ENCODE data around the gene CNOT6. TPM values are rescaled to one million over a fixed set of nuclear protein-coding genes. Genes with fewer than 3 reads are reported as not detected.

Gene CNOT6
- total and polyA plus RNA-seq, 10 of the 15 experiments (the other 5 are each of a cell fraction or from before 2014, with no cell fraction given): 3.8 to 22.1 (median 12.1) TPM

DNA sequence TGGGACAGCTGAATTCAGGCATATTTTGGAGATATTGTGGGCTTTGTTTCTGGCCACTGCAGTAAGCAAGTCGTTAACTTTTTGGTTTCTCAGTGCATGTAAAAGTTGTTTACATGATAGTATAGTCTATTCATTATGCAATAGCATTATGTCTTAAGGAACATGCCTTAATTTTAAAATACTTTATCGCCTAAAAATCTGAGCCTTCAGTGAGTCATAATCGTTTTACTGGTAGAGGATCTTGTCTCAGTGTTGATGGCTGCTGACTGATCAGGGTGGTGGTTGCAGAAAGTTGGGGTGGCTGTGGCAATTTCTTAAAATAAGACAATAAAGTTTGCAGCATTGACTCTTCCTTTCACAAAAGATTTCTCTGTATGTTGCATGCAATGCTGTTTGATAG, 92.0 kb downstream of the CNOT6 start:
- no peak overlapping the region for H3K9ac ChIP-seq (ENCODE audit: control insufficient read depth, insufficient read depth, low read length)
- no peak for DNase-seq (ENCODE audit: low read depth, low spot score)
- RAD21 ChIA-PET (ENCODE audit: unreplicated experiment): no interaction called here
- 33% methylated on average over 3 of the region's 3 CpGs for WGBS (ENCODE audit: insufficient coverage, insufficient replicate concordance, low lambda C conversion rate, missing lambda C conversion rate)
- no peak overlapping the region for H3K4me3 ChIP-seq
- no peaks in the 10 kb centered on the region for H3K4me1 ChIP-seq (ENCODE audit: control insufficient read depth, insufficient read depth, low read length)
- H2AFZ ChIP-seq (ENCODE audit: control insufficient read depth, low read depth, low read length): no peak overlapping the region
- FAIRE-seq: no peak
- H3K27me3 ChIP-seq (replicated peaks in 1 of 2; ENCODE audit: control insufficient read depth in 2 of 2, insufficient read depth in 2 of 2, low read length in 1 of 2): peaks cover 0 to 3% of the 10 kb centered on the region in 2 experiments; a peak in 1 of 4 replicates
- CTCF ChIA-PET: no interaction called here
- H3K4me2 ChIP-seq (ENCODE audit: control insufficient read depth, insufficient read depth): no peak overlapping the region
- TF ChIP-seq ZSCAN29 (IDR thresholded peaks at IDR 0.05) (no peak), POLR2AphosphoS2 (IDR thresholded peaks at IDR 0.05; ENCODE audit: low read depth, low read length) (no peak), BACH1 (IDR thresholded peaks at IDR 0.05; ENCODE audit: borderline replicate concordance) (no peak), NFXL1 (IDR thresholded peaks at IDR 0.05; ENCODE audit: borderline replicate concordance) (no peak), MEF2B (IDR thresholded peaks at IDR 0.05; ENCODE audit: partially characterized antibody, poor library complexity, severe bottlenecking) (no peak)
- TF ChIP-seq, protein P1, sequence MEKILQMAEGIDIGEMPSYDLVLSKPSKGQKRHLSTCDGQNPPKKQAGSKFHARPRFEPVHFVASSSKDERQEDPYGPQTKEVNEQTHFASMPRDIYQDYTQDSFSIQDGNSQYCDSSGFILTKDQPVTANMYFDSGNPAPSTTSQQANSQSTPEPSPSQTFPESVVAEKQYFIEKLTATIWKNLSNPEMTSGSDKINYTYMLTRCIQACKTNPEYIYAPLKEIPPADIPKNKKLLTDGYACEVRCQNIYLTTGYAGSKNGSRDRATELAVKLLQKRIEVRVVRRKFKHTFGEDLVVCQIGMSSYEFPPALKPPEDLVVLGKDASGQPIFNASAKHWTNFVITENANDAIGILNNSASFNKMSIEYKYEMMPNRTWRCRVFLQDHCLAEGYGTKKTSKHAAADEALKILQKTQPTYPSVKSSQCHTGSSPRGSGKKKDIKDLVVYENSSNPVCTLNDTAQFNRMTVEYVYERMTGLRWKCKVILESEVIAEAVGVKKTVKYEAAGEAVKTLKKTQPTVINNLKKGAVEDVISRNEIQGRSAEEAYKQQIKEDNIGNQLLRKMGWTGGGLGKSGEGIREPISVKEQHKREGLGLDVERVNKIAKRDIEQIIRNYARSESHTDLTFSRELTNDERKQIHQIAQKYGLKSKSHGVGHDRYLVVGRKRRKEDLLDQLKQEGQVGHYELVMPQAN (conservative IDR thresholded peaks at IDR 0.05): no peak
- in situ Hi-C loops (cut with MboI): no loop called here
- no peak for ATAC-seq
- H3K79me2 ChIP-seq (ENCODE audit: control insufficient read depth, insufficient read depth, low read length): no peaks in the 10 kb centered on the region
- H3K27ac ChIP-seq (ENCODE audit: control insufficient read depth, insufficient read depth): no peak overlapping the region
- intact Hi-C loops (cut with micrococcal nuclease; ENCODE audit: unreplicated experiment): no loop called here
- POLR2A ChIA-PET: no interaction called here
- BruUV-seq (replicated peaks): no TSS peak
- SMC1A ChIA-PET (ENCODE audit: uncharacterized antibody, unreplicated experiment): no interaction called here
- no peaks in the 10 kb centered on the region for H4K20me1 ChIP-seq (ENCODE audit: control insufficient read depth, insufficient read depth)
- H3K36me3 ChIP-seq (ENCODE audit: control insufficient read depth in 2 of 2, insufficient read depth in 2 of 2, low read length in 1 of 2): no peaks in the 10 kb centered on the region
- no peaks in the 10 kb centered on the region for H3K9me3 ChIP-seq (replicated peaks; ENCODE audit: control insufficient read depth, insufficient read depth, low read length)

DNA sequence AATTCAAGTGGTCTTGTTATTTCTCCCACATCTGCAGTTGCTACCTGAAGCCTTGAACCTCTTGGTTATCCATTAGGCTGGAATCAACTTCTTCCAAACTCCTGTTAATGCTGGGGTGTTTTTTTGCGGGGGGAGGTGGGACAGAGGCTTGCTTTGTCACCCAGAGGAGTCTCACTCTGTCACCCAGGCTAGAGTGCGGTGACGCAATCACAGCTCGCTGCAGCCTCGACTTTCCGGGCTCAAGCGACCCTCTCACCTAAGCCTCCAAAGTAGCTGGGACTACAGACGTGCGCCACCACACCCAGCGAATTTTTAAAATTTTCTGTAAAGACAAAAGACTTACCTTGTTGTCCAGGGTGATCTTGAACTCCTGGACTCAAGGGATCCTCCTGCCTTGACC, 92.7 kb downstream of the CNOT6 start:
- Histone ChIP-seq H2AFZ (ENCODE audit: control insufficient read depth, low read depth, low read length) (no peak overlapping the region), H3K27me3 (replicated peaks in 1 of 2; ENCODE audit: control insufficient read depth in 2 of 2, insufficient read depth in 2 of 2, low read length in 1 of 2) (peaks cover 0 to 3% of the 10 kb centered on the region in 2 experiments; a peak in 1 of 4 replicates), H3K9ac (ENCODE audit: control insufficient read depth, insufficient read depth, low read length) (no peak overlapping the region), H4K20me1 (ENCODE audit: control insufficient read depth, insufficient read depth) (no peaks in the 10 kb centered on the region), H3K4me3 (no peak overlapping the region), H3K27ac (ENCODE audit: control insufficient read depth, insufficient read depth) (no peak overlapping the region), H3K79me2 (ENCODE audit: control insufficient read depth, insufficient read depth, low read length) (no peaks in the 10 kb centered on the region), H3K4me2 (ENCODE audit: control insufficient read depth, insufficient read depth) (no peak overlapping the region), H3K9me3 (replicated peaks; ENCODE audit: control insufficient read depth, insufficient read depth, low read length) (no peaks in the 10 kb centered on the region), H3K36me3 (ENCODE audit: control insufficient read depth in 2 of 2, insufficient read depth in 2 of 2, low read length in 1 of 2) (no peaks in the 10 kb centered on the region), H3K4me1 (ENCODE audit: control insufficient read depth, insufficient read depth, low read length) (no peaks in the 10 kb centered on the region)
- in situ Hi-C loops (cut with MboI) (no loop called here), intact Hi-C loops (cut with micrococcal nuclease; ENCODE audit: unreplicated experiment) (no loop called here)
- WGBS (ENCODE audit: insufficient coverage, insufficient replicate concordance, low lambda C conversion rate, missing lambda C conversion rate): 83% methylated on average over 10 of the region's 10 CpGs
- ChIA-PET SMC1A (ENCODE audit: uncharacterized antibody, unreplicated experiment) (no interaction called here), CTCF (no interaction called here), POLR2A (no interaction called here), RAD21 (ENCODE audit: unreplicated experiment) (no interaction called here)
- no peak for FAIRE-seq
- no peak for ATAC-seq
- no TSS peak for BruUV-seq (replicated peaks)
- DNase-seq (ENCODE audit: low read depth, low spot score): no peak
- TF ChIP-seq, protein P2, sequence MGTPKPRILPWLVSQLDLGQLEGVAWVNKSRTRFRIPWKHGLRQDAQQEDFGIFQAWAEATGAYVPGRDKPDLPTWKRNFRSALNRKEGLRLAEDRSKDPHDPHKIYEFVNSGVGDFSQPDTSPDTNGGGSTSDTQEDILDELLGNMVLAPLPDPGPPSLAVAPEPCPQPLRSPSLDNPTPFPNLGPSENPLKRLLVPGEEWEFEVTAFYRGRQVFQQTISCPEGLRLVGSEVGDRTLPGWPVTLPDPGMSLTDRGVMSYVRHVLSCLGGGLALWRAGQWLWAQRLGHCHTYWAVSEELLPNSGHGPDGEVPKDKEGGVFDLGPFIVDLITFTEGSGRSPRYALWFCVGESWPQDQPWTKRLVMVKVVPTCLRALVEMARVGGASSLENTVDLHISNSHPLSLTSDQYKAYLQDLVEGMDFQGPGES (IDR thresholded peaks at IDR 0.05): no peak
- TF ChIP-seq, protein P3, sequence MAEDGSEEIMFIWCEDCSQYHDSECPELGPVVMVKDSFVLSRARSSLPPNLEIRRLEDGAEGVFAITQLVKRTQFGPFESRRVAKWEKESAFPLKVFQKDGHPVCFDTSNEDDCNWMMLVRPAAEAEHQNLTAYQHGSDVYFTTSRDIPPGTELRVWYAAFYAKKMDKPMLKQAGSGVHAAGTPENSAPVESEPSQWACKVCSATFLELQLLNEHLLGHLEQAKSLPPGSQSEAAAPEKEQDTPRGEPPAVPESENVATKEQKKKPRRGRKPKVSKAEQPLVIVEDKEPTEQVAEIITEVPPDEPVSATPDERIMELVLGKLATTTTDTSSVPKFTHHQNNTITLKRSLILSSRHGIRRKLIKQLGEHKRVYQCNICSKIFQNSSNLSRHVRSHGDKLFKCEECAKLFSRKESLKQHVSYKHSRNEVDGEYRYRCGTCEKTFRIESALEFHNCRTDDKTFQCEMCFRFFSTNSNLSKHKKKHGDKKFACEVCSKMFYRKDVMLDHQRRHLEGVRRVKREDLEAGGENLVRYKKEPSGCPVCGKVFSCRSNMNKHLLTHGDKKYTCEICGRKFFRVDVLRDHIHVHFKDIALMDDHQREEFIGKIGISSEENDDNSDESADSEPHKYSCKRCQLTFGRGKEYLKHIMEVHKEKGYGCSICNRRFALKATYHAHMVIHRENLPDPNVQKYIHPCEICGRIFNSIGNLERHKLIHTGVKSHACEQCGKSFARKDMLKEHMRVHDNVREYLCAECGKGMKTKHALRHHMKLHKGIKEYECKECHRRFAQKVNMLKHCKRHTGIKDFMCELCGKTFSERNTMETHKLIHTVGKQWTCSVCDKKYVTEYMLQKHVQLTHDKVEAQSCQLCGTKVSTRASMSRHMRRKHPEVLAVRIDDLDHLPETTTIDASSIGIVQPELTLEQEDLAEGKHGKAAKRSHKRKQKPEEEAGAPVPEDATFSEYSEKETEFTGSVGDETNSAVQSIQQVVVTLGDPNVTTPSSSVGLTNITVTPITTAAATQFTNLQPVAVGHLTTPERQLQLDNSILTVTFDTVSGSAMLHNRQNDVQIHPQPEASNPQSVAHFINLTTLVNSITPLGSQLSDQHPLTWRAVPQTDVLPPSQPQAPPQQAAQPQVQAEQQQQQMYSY (CRISPR knock-in tag; IDR thresholded peaks at IDR 0.05): no peak
- TF ChIP-seq RB1 (IDR thresholded peaks at IDR 0.05; ENCODE audit: borderline replicate concordance): no peak
- no peak for TF ChIP-seq HDAC6 (IDR thresholded peaks at IDR 0.05; ENCODE audit: unreplicated experiment)
- TF ChIP-seq CBX3 (IDR thresholded peaks at IDR 0.05; ENCODE audit: borderline replicate concordance, low read depth): no peak
- TF ChIP-seq SPI1 (IDR thresholded peaks at IDR 0.05; ENCODE audit: borderline replicate concordance, insufficient read depth, low read depth, low read length): no peak

Measured in GM12878 (cell line).